ENCODE data around the gene ITGB3BP.
"Not testable (repeated sequence)": the region's sequence is repeated elsewhere in the genome, so short reads cannot be mapped to it uniquely, and the experiment has no call there.

The ITGB3BP gene

GRCh38 chr1:63522891-63523728 is at the start of gene ITGB3BP, which contains the start of gene EFCAB7:
Gene ITGB3BP, minus strand, starts transcription at chr1:63523225. Its CDS starts 92 bp downstream, at chr1:63523133.
Gene EFCAB7, plus strand, starts transcription at chr1:63523525. Its CDS starts 2,048 bp downstream, at chr1:63525573.
- peak; percentile 59 to 98 (median 83) for DNase-seq

- DNase-seq = not testable (repeated sequence)
Observed at GRCh38 chr1:63572686-63573085, 49.7 kb upstream of the ITGB3BP start.

GRCh38 chr1:63569640-63570316 is 46.8 kb upstream of the ITGB3BP start:
- no peak for DNase-seq

- DNase-seq = no peak
Observed at GRCh38 chr1:63569068-63569467, 46.0 kb upstream of the ITGB3BP start.

GRCh38 chr1:63563745-63564144 is 40.7 kb upstream of the ITGB3BP start:
- DNase-seq = no peak

- DNase-seq = no peak
Observed at GRCh38 chr1:63559357-63559756, 36.3 kb upstream of the ITGB3BP start.

- DNase-seq = peak in 4 of 51 donors; percentile 1 to 2 (median 2)
Observed at GRCh38 chr1:63557365-63557987, 34.5 kb upstream of the ITGB3BP start.

- no peak for DNase-seq
Observed at GRCh38 chr1:63555480-63555879, 32.5 kb upstream of the ITGB3BP start.

- DNase-seq = no peak
Observed at GRCh38 chr1:63548877-63549276, 25.9 kb upstream of the ITGB3BP start.

- DNase-seq = no peak
Observed at GRCh38 chr1:63548303-63548702, 25.3 kb upstream of the ITGB3BP start.

GRCh38 chr1:63547621-63548294 is 24.7 kb upstream of the ITGB3BP start:
- DNase-seq = no peak

- no peak for DNase-seq
Observed at GRCh38 chr1:63545780-63546179, 22.8 kb upstream of the ITGB3BP start.

GRCh38 chr1:63537940-63538339 is 14.9 kb upstream of the ITGB3BP start:
- no peak for DNase-seq

GRCh38 chr1:63537006-63537405 is 14.0 kb upstream of the ITGB3BP start:
- DNase-seq = no peak

- DNase-seq = no peak
Observed at GRCh38 chr1:63534406-63534805, 11.4 kb upstream of the ITGB3BP start.

- DNase-seq = no peak
Observed at GRCh38 chr1:63533931-63534330, 10.9 kb upstream of the ITGB3BP start.

- DNase-seq = no peak
Observed at GRCh38 chr1:63532727-63533126, 9.7 kb upstream of the ITGB3BP start.

GRCh38 chr1:63524201-63524600 is 1.2 kb upstream of the ITGB3BP start:
- no peak for DNase-seq

GRCh38 chr1:63523738-63524137 is 713 bp upstream of the ITGB3BP start:
- DNase-seq = peak in 7 of 51 donors; percentile 4 to 52 (median 29)

- DNase-seq = no peak
Observed at GRCh38 chr1:63516629-63517028, 6.4 kb downstream of the ITGB3BP start.

GRCh38 chr1:63512584-63512983 is 10.4 kb downstream of the ITGB3BP start:
- no peak for DNase-seq

GRCh38 chr1:63509718-63510117 is 13.3 kb downstream of the ITGB3BP start:
- DNase-seq = no peak

All from hypothalamus (tissue), 51 donors.